Sigmoid colon (tissue), 7 donors: ENCODE data around the gene RBM26. TPM values are rescaled to one million over a fixed set of nuclear protein-coding genes. Genes with fewer than 3 reads are reported as not detected.
"Not testable (repeated sequence)": the region's sequence is repeated elsewhere in the genome, so short reads cannot be mapped to it uniquely, and the experiment has no call there.

Experiments used
- DNase-seq: peaks from one replicate; pipeline ENCODE4 v3.0.0-alpha.2; 2019
- H3K27ac ChIP-seq, 4 donors: fragments of 200-600 bp; sonication (generic); one replicate each; pipeline ENCODE4 v1.5.1; 2016 to 2019; ENCODE audit warnings: mild to moderate bottlenecking in 1 of 4
- H3K27me3 ChIP-seq, 3 donors: fragments of 200-600 bp; sonication (generic); one replicate each; pipeline ENCODE4 v1.5.1; 2019; ENCODE audit warnings: mild to moderate bottlenecking in 1 of 3
- H3K36me3 ChIP-seq, 4 donors: fragments of 200-600 bp; sonication (generic); one replicate each; pipeline ENCODE4 v1.5.1; 2016 to 2019
- H3K4me1 ChIP-seq, 4 donors: fragments of 200-600 bp; sonication (generic); one replicate each; pipeline ENCODE4 v1.5.1; 2017 to 2019
- H3K4me3 ChIP-seq, 4 donors: fragments of 200-600 bp; sonication (generic); one replicate each; pipeline ENCODE4 v1.5.1; 2017 to 2019; ENCODE audit warnings: mild to moderate bottlenecking in 2 of 4, moderate library complexity in 1 of 4
- H3K9me3 ChIP-seq, 4 donors: fragments of 200-600 bp in 3 of 4; sonication (generic) in 3 of 4; one replicate each; pipeline versions ENCODE4 v1.5.1 to v1.6.1; 2013 to 2019
- EP300 ChIP-seq, 4 donors: sonication (generic); formaldehyde crosslinking; IDR thresholded peaks; one replicate each; pipeline ENCODE4 v1.6.1; 2017; ENCODE audit warnings: antibody characterized with exemption in 4 of 4
- POLR2A ChIP-seq, 2 donors: fragments of 450-650 bp; IDR thresholded peaks; one replicate each; pipeline ENCODE4 v1.6.1; 2016; ENCODE audit warnings: antibody characterized with exemption in 2 of 2, mild to moderate bottlenecking in 2 of 2, moderate library complexity in 2 of 2
- POLR2AphosphoS5 ChIP-seq, 4 donors: sonication (generic); formaldehyde crosslinking; IDR thresholded peaks; one replicate each; pipeline ENCODE4 v1.6.1; 2017; ENCODE audit warnings: antibody characterized with exemption in 4 of 4
- WGBS, 2 donors: extraction: QIAGEN DNeasy Blood & Tissue Kit; methylation state at CpG; one replicate each; pipeline ENCODE4 v1.1.7; 2013; 5-methylcytosine and 5-hydroxymethylcytosine counted together
- intact Hi-C: fragments of 100-400 bp; cut with DNase I; formaldehyde crosslinking; loops from one replicate; pipeline ENCODE4 v1.15.1; 2023
- polyA plus RNA-seq, 3 donors: library from polyadenylated mRNA; stranded (reverse); fragments of 200-250 nt; gene quantifications; one replicate each; pipeline ENCODE4 v1.2.3, GENCODE V29; 2013
- total RNA-seq, 4 donors: library from RNA; depleted of rRNA; stranded (reverse); fragments of >200 nt; gene quantifications; one replicate each; pipeline ENCODE4 v1.1.0, GENCODE V29; 2016
- TF ChIP-seq, protein P1 (sequence below), 4 experiments: fragments of 450-650 bp in 3 of 4; fragments of 200-600 bp in 1 of 4; IDR thresholded peaks; one replicate each; pipeline ENCODE4 v1.5.1; 2016 to 2019; ENCODE audit warnings: antibody characterized with exemption in 4 of 4, mild to moderate bottlenecking in 3 of 4, moderate library complexity in 2 of 4
- donor health status: healthy with polysubstance abuse.
- donor health status: Bipolar disorder and iron deficiency.
- donor health status: healthy.

RBM26 gene
- total and polyA plus RNA-seq, 7 donors, result 4.8 to 47.4 (median 29.6) TPM

GRCh38 chr13:79283742-79284141 lies 122.3 kb downstream of the RBM26 start:
- TF ChIP-seq POLR2A (IDR thresholded peaks at IDR 0.05) (no peak), EP300 (IDR thresholded peaks at IDR 0.05) (no peak), POLR2AphosphoS5 (IDR thresholded peaks at IDR 0.05) (no peak)
- TF ChIP-seq, protein P1, sequence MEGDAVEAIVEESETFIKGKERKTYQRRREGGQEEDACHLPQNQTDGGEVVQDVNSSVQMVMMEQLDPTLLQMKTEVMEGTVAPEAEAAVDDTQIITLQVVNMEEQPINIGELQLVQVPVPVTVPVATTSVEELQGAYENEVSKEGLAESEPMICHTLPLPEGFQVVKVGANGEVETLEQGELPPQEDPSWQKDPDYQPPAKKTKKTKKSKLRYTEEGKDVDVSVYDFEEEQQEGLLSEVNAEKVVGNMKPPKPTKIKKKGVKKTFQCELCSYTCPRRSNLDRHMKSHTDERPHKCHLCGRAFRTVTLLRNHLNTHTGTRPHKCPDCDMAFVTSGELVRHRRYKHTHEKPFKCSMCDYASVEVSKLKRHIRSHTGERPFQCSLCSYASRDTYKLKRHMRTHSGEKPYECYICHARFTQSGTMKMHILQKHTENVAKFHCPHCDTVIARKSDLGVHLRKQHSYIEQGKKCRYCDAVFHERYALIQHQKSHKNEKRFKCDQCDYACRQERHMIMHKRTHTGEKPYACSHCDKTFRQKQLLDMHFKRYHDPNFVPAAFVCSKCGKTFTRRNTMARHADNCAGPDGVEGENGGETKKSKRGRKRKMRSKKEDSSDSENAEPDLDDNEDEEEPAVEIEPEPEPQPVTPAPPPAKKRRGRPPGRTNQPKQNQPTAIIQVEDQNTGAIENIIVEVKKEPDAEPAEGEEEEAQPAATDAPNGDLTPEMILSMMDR (IDR thresholded peaks at IDR 0.05), result no peak
- DNase-seq, result no peak
- H3K4me1 ChIP-seq, result no peaks in the 10 kb centered on the region
- no peaks in the 10 kb centered on the region for H3K27me3 ChIP-seq
- no peaks in the 10 kb centered on the region for H3K36me3 ChIP-seq
- H3K9me3 ChIP-seq, result no peaks in the 10 kb centered on the region
- H3K4me3 ChIP-seq, result no peak overlapping the region
- intact Hi-C loops, result no loop called here
- no peak overlapping the region for H3K27ac ChIP-seq
- WGBS, 2 donors, result 92 to 95% methylated on average over 2 of the region's 2 CpGs

- DNase-seq, result no peak
- H3K27ac ChIP-seq, result no peak overlapping the region
- no peak for TF ChIP-seq POLR2AphosphoS5 (IDR thresholded peaks at IDR 0.05)
- TF ChIP-seq, protein P1 (IDR thresholded peaks at IDR 0.05), result no peak
- no peak for TF ChIP-seq EP300 (IDR thresholded peaks at IDR 0.05)
- no peak for TF ChIP-seq POLR2A (IDR thresholded peaks at IDR 0.05)
- H3K36me3 ChIP-seq, result no peaks in the 10 kb centered on the region
- H3K27me3 ChIP-seq, result no peaks in the 10 kb centered on the region
- intact Hi-C loops, result no loop called here
- no peaks in the 10 kb centered on the region for H3K4me1 ChIP-seq
- WGBS, 2 donors, result 6 to 44% methylated on average over 3 of the region's 3 CpGs
- H3K9me3 ChIP-seq, result no peaks in the 10 kb centered on the region
- H3K4me3 ChIP-seq, result no peak overlapping the region
Observed at GRCh38 chr13:79282976-79283375, 123.1 kb downstream of the RBM26 start.

GRCh38 chr13:79282508-79282907 lies 123.5 kb downstream of the RBM26 start:
- H3K27me3 ChIP-seq, result no peaks in the 10 kb centered on the region
- H3K4me3 ChIP-seq, result no peak overlapping the region
- 12 to 54% methylated on average over 4 of the region's 4 CpGs for WGBS, 2 donors
- TF ChIP-seq POLR2A (IDR thresholded peaks at IDR 0.05) (no peak), POLR2AphosphoS5 (IDR thresholded peaks at IDR 0.05) (no peak)
- TF ChIP-seq, protein P1 (IDR thresholded peaks at IDR 0.05), result no peak
- intact Hi-C loops, result no loop called here
- H3K36me3 ChIP-seq, result no peaks in the 10 kb centered on the region
- H3K4me1 ChIP-seq, result no peaks in the 10 kb centered on the region
- DNase-seq, result no peak
- H3K9me3 ChIP-seq, result no peaks in the 10 kb centered on the region
- H3K27ac ChIP-seq, result no peak overlapping the region

DNA sequence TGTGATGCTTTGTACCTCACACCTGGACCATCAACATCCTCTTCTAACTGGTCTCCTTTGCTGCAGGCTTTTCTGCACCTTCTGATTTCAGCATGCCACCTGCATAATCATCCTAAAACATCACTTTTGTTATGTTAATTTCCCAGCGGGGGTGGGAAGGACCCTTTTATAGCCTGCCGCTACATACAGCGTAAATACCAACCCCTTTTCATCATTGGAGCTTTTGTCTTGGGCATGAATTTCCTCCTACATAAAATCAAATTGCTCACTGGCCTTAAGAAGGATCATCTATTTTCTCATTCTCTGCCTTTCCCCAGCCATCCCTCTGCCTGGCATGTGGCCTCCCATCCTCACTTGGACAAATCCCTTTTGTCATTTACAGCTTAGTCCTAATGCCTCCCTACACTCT lies 124.7 kb downstream of the RBM26 start:
- 73 to 83% methylated on average over 3 of the region's 3 CpGs for WGBS, 2 donors
- TF ChIP-seq POLR2AphosphoS5 (IDR thresholded peaks at IDR 0.05) (no peak), POLR2A (IDR thresholded peaks at IDR 0.05) (no peak)
- H3K36me3 ChIP-seq, result no peaks in the 10 kb centered on the region
- H3K9me3 ChIP-seq, result no peaks in the 10 kb centered on the region
- no peak overlapping the region for H3K27ac ChIP-seq
- no peak overlapping the region for H3K4me3 ChIP-seq
- H3K4me1 ChIP-seq, result no peaks in the 10 kb centered on the region
- intact Hi-C loops, result no loop called here
- DNase-seq, result no peak
- H3K27me3 ChIP-seq, result no peaks in the 10 kb centered on the region

DNA sequence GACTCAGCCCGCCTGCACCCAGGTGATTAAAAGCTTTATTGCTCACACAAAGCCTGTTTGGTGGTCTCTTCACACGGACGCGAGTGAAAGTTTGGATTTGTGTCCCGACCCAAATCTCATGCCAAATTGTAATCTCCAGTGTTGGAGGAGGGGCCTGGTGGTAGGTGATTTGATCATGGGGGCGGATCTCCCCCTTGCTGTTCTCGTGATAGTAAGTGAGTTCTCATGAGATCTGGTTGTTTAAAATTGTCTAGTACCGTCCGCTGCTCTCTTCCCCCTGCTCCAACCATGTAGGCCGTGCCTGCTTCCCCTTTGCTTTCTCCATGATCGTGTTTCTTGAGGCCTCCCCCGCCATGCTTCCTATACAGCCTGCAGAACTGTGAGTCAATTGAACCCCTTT lies 126.3 kb downstream of the RBM26 start:
- intact Hi-C loops, H3K4me3 ChIP-seq, H3K36me3 ChIP-seq, H3K27me3 ChIP-seq, H3K4me1 ChIP-seq, H3K27ac ChIP-seq, DNase-seq, H3K9me3 ChIP-seq: not testable (repeated sequence)
- WGBS, 2 donors, result 87 to 94% methylated on average over 12 of the region's 12 CpGs

- Histone ChIP-seq H3K27me3 (no peaks in the 10 kb centered on the region), H3K4me1 (no peaks in the 10 kb centered on the region), H3K4me3 (no peak overlapping the region), H3K36me3 (no peaks in the 10 kb centered on the region), H3K27ac (no peak overlapping the region), H3K9me3 (no peaks in the 10 kb centered on the region)
- DNase-seq, result no peak
- TF ChIP-seq, protein P1 (IDR thresholded peaks at IDR 0.05), result no peak
- no peak for TF ChIP-seq POLR2A (IDR thresholded peaks at IDR 0.05)
- intact Hi-C loops, result no loop called here
Observed at GRCh38 chr13:79273045-79273444, 133.0 kb downstream of the RBM26 start.
